Coronary artery (tissue), 2 donors: ENCODE results near the gene THSD7A.

Experiments used
- DNase-seq: peaks from one replicate; pipeline ENCODE4 v3.0.0-alpha.2; 2017; ENCODE audit warnings: low spot score
- H3K27ac ChIP-seq, 2 donors: fragments of 200-600 bp; sonication (generic); one replicate each; pipeline ENCODE4 v1.5.1; 2016 to 2019
- H3K4me3 ChIP-seq: fragments of 200-600 bp; sonication (generic); 2 replicates; pipeline ENCODE4 v1.5.1; 2016; ENCODE audit warnings: mild to moderate bottlenecking, moderate library complexity
- CTCF ChIP-seq: fragments of 200-600 bp; sonication (generic); IDR thresholded peaks from one replicate; pipeline ENCODE4 v1.5.1; 2019; ENCODE audit warnings: antibody characterized with exemption

The THSD7A gene

GRCh38 chr7:11516328-11516727 lies 315.7 kb downstream of the THSD7A start:
- no peak for DNase-seq
- no peak overlapping the region for H3K4me3 ChIP-seq
- no peak overlapping the region for H3K27ac ChIP-seq
- no peak for TF ChIP-seq CTCF

- H3K4me3 ChIP-seq, result no peak overlapping the region
- H3K27ac ChIP-seq, result no peak overlapping the region
- no peak for DNase-seq
- no peak for TF ChIP-seq CTCF
Observed at GRCh38 chr7:11513460-11513859, 318.5 kb downstream of the THSD7A start.

GRCh38 chr7:11507929-11508328 lies 324.1 kb downstream of the THSD7A start:
- Histone ChIP-seq H3K27ac (no peak overlapping the region), H3K4me3 (no peak overlapping the region)
- DNase-seq, result no peak
- no peak for TF ChIP-seq CTCF

- no peak for TF ChIP-seq CTCF
- DNase-seq, result no peak
- no peak overlapping the region for H3K4me3 ChIP-seq
- no peak overlapping the region for H3K27ac ChIP-seq
Observed at GRCh38 chr7:11506417-11506816, 325.6 kb downstream of the THSD7A start.

- DNase-seq, result no peak
- no peak for TF ChIP-seq CTCF
- H3K4me3 ChIP-seq, result no peak overlapping the region
Observed at GRCh38 chr7:11505471-11505985, 326.5 kb downstream of the THSD7A start.

GRCh38 chr7:11492307-11492706 lies 339.7 kb downstream of the THSD7A start:
- no peak overlapping the region for H3K27ac ChIP-seq
- TF ChIP-seq CTCF, result no peak
- H3K4me3 ChIP-seq, result no peak overlapping the region
- DNase-seq, result no peak

More at GRCh38 chr7:11505471-11505985, 326.5 kb downstream of the THSD7A start:
- H3K27ac ChIP-seq, result no peak overlapping the region

- Histone ChIP-seq H3K27ac (no peak overlapping the region), H3K4me3 (no peak overlapping the region)
- no peak for TF ChIP-seq CTCF
- no peak for DNase-seq
Observed at GRCh38 chr7:11491811-11492210, 340.2 kb downstream of the THSD7A start.
